ENCODE measurements around the gene BOC.

DNA sequence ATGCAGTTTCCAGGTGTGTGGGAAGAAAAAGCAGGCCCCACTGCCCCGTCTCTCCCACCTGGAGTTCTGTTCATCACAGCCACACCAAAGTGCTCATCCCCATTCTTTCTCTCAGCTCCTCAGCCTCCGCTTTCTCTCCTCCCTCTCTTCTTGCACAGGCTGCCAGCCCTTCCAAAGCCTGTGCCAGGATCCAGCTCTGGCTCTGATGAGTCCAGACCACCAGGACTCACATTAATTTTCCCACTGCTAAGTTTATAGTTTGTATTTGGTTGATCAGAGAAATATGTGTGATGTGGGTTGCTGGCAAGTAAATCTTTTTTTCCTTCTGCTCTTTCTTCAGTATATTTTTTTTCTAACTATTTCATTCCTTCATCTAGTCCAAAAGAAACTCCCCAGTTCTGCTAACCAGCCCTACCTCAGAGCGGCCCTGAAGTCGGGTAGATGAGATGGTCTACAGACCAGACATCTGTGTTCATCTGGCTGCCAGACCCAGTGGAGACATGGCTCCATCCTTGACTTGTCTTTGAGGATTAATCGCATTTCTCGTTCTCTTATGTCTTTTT is 49.8 kb downstream of the BOC start:
- TF ChIP-seq, protein P1, sequence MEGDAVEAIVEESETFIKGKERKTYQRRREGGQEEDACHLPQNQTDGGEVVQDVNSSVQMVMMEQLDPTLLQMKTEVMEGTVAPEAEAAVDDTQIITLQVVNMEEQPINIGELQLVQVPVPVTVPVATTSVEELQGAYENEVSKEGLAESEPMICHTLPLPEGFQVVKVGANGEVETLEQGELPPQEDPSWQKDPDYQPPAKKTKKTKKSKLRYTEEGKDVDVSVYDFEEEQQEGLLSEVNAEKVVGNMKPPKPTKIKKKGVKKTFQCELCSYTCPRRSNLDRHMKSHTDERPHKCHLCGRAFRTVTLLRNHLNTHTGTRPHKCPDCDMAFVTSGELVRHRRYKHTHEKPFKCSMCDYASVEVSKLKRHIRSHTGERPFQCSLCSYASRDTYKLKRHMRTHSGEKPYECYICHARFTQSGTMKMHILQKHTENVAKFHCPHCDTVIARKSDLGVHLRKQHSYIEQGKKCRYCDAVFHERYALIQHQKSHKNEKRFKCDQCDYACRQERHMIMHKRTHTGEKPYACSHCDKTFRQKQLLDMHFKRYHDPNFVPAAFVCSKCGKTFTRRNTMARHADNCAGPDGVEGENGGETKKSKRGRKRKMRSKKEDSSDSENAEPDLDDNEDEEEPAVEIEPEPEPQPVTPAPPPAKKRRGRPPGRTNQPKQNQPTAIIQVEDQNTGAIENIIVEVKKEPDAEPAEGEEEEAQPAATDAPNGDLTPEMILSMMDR (conservative IDR thresholded peaks at IDR 0.05), result no peak
- TF ChIP-seq ZFX (IDR thresholded peaks at IDR 0.05), result no peak
